OCI-LY7 (cell line): ENCODE measurements around the gene FEM1A.
A peak's percentile ranks its signal among the peaks of the same experiment; 100 is the strongest.

Source experiments
- EZH2phosphoT487 ChIP-seq: fragments of 200-600 bp; sonication (generic); IDR thresholded peaks from 2 replicates; pipeline ENCODE4 v1.6.1; 2018; ENCODE audit warnings: low read depth, borderline replicate concordance, mild to moderate bottlenecking, mixed run types, antibody characterized with exemption, low read length, moderate library complexity, mixed read lengths
- TF ChIP-seq, protein P1 (sequence below): fragments of 200-600 bp; sonication (generic); conservative IDR thresholded peaks from 2 replicates; pipeline ENCODE4 v1.5.1; 2014; ENCODE audit warnings: mild to moderate bottlenecking, antibody characterized with exemption, low read length, moderate library complexity, mixed read lengths

DNA sequence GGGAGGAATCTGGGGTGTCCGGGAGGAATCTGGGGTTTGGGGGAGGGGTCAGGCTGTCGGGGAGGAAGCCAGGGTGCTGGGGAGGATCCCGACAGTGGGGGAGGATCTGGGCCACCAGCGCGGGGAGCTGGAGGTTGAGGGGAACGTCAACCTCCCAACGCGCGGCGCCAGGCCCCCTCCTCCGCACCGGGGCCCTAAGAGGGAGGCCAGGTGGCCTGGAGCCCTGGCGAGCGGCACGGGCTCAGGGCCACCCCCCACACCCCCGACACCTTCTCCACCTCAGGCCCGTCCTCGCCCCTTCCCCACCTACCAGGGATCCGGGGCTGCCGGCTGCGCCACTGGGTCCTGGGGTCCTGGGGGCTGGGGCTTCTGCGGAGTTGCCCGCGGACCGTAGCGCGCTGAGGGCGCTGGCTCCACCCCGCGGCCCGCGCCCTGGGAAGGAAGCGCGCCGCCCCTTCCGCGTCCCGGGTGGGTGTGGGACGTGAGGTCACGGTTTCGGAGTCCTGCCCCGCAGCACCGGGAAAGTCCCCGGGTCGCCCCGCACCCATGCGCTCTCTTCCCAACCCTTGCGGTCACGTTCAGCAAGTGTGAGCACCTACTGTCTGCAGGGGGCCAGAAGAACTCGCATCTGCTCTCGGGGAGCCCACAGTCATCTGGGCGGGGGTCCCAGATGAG lies 39.9 kb downstream of the FEM1A start, which contains the start of gene TICAM1:
- TF ChIP-seq, protein P1, sequence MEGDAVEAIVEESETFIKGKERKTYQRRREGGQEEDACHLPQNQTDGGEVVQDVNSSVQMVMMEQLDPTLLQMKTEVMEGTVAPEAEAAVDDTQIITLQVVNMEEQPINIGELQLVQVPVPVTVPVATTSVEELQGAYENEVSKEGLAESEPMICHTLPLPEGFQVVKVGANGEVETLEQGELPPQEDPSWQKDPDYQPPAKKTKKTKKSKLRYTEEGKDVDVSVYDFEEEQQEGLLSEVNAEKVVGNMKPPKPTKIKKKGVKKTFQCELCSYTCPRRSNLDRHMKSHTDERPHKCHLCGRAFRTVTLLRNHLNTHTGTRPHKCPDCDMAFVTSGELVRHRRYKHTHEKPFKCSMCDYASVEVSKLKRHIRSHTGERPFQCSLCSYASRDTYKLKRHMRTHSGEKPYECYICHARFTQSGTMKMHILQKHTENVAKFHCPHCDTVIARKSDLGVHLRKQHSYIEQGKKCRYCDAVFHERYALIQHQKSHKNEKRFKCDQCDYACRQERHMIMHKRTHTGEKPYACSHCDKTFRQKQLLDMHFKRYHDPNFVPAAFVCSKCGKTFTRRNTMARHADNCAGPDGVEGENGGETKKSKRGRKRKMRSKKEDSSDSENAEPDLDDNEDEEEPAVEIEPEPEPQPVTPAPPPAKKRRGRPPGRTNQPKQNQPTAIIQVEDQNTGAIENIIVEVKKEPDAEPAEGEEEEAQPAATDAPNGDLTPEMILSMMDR: 0 out of 2 replicates have a peak, but pooled peaks have one; percentile 28
- no peak for TF ChIP-seq EZH2phosphoT487
